Measurements from ENCODE around the gene FAM83G.
A peak's percentile ranks its signal among the peaks of the same experiment; 100 is the strongest.

The FAM83G gene

GRCh38 chr17:18964550-18964949 lies 40.0 kb downstream of the FAM83G start:
- Histone ChIP-seq H3K4me2 (ENCODE audit: low read length) (no peak overlapping the region), H4K5ac (ENCODE audit: low read length) (no peak overlapping the region), H4K8ac (ENCODE audit: low read depth, low read length) (no peak overlapping the region), H3K18ac (ENCODE audit: low read length) (no peak overlapping the region), H3K27me3 (ENCODE audit: insufficient read depth, low read length, poor library complexity) (no peaks in the 10 kb centered on the region), H2BK5ac (ENCODE audit: low read length) (no peak overlapping the region), H2BK120ac (ENCODE audit: low read depth, low read length) (no peak overlapping the region), H3K9ac (ENCODE audit: low read length) (no peak overlapping the region), H3K23ac (ENCODE audit: low read length) (no peak overlapping the region), H3K56ac (ENCODE audit: low read length) (no peak overlapping the region), H3K79me2 (ENCODE audit: control insufficient read depth, insufficient read depth, low read length) (no peaks in the 10 kb centered on the region), H3K4ac (ENCODE audit: low read depth, low read length) (no peak overlapping the region), H2BK15ac (replicated peaks; ENCODE audit: low read depth) (no peak overlapping the region), H2AK5ac (ENCODE audit: low read length) (no peak overlapping the region), H3K4me1 (ENCODE audit: control insufficient read depth, low read depth, low read length) (peaks cover 4% of the 10 kb centered on the region), H3K79me1 (ENCODE audit: low read length) (no peaks in the 10 kb centered on the region), H3K27ac (ENCODE audit: low read depth, low read length) (no peak overlapping the region), H3K4me3 (ENCODE audit: low read length) (no peak overlapping the region), H3K36me3 (ENCODE audit: control insufficient read depth, insufficient read depth, low read length) (no peaks in the 10 kb centered on the region)
- WGBS (ENCODE audit: extremely low coverage, insufficient coverage, low lambda C conversion rate), result no CpG with 5 or more reads among the region's 9 CpGs
- no peak for DNase-seq

GRCh38 chr17:18964018-18964351 lies 40.6 kb downstream of the FAM83G start:
- H2BK15ac ChIP-seq (replicated peaks; ENCODE audit: low read depth), result no peak overlapping the region
- no peaks in the 10 kb centered on the region for H3K79me2 ChIP-seq (ENCODE audit: control insufficient read depth, insufficient read depth, low read length)
- no peak overlapping the region for H3K4me2 ChIP-seq (ENCODE audit: low read length)
- H3K56ac ChIP-seq (ENCODE audit: low read length), result no peak overlapping the region
- no peak overlapping the region for H3K4ac ChIP-seq (ENCODE audit: low read depth, low read length)
- no peak overlapping the region for H3K18ac ChIP-seq (ENCODE audit: low read length)
- H4K8ac ChIP-seq (ENCODE audit: low read depth, low read length), result no peak overlapping the region
- no peaks in the 10 kb centered on the region for H3K27me3 ChIP-seq (ENCODE audit: insufficient read depth, low read length, poor library complexity)
- no peak overlapping the region for H3K9ac ChIP-seq (ENCODE audit: low read length)
- H2AK5ac ChIP-seq (ENCODE audit: low read length), result no peak overlapping the region
- no peak overlapping the region for H3K23ac ChIP-seq (ENCODE audit: low read length)
- H2BK120ac ChIP-seq (ENCODE audit: low read depth, low read length), result no peak overlapping the region
- no peaks in the 10 kb centered on the region for H3K79me1 ChIP-seq (ENCODE audit: low read length)
- H3K4me3 ChIP-seq (ENCODE audit: low read length), result no peak overlapping the region
- H3K27ac ChIP-seq (ENCODE audit: low read depth, low read length), result no peak overlapping the region
- no CpG with 5 or more reads among the region's 9 CpGs for WGBS (ENCODE audit: extremely low coverage, insufficient coverage, low lambda C conversion rate)
- H3K4me1 ChIP-seq (ENCODE audit: control insufficient read depth, low read depth, low read length), result no peaks in the 10 kb centered on the region
- no peak for DNase-seq
- no peaks in the 10 kb centered on the region for H3K36me3 ChIP-seq (ENCODE audit: control insufficient read depth, insufficient read depth, low read length)
- no peak overlapping the region for H2BK5ac ChIP-seq (ENCODE audit: low read length)
- no peak overlapping the region for H4K5ac ChIP-seq (ENCODE audit: low read length)

GRCh38 chr17:18963126-18964017 lies 41.2 kb downstream of the FAM83G start:
- H3K27ac ChIP-seq (ENCODE audit: low read depth, low read length), result no peak overlapping the region

GRCh38 chr17:18962494-18962815 lies 42.1 kb downstream of the FAM83G start:
- H3K36me3 ChIP-seq (ENCODE audit: control insufficient read depth, insufficient read depth, low read length), result no peaks in the 10 kb centered on the region
- H3K23ac ChIP-seq (ENCODE audit: low read length), result no peak overlapping the region
- H3K4me2 ChIP-seq (ENCODE audit: low read length), result no peak overlapping the region
- peak overlapping the region; percentile 46 for H3K56ac ChIP-seq (ENCODE audit: low read length)
- H4K8ac ChIP-seq (ENCODE audit: low read depth, low read length), result no peak overlapping the region
- no peaks in the 10 kb centered on the region for H3K79me1 ChIP-seq (ENCODE audit: low read length)
- H2BK15ac ChIP-seq (replicated peaks; ENCODE audit: low read depth), result no peak overlapping the region
- no peak overlapping the region for H3K4ac ChIP-seq (ENCODE audit: low read depth, low read length)
- H3K4me1 ChIP-seq (ENCODE audit: control insufficient read depth, low read depth, low read length), result no peaks in the 10 kb centered on the region
- H3K27me3 ChIP-seq (ENCODE audit: insufficient read depth, low read length, poor library complexity), result no peaks in the 10 kb centered on the region
- H2AK5ac ChIP-seq (ENCODE audit: low read length), result no peak overlapping the region
- no peak overlapping the region for H2BK120ac ChIP-seq (ENCODE audit: low read depth, low read length)
- DNase-seq, result no peak
- H3K79me2 ChIP-seq (ENCODE audit: control insufficient read depth, insufficient read depth, low read length), result no peaks in the 10 kb centered on the region
- H4K5ac ChIP-seq (ENCODE audit: low read length), result no peak overlapping the region
- H3K9ac ChIP-seq (ENCODE audit: low read length), result no peak overlapping the region
- no peak overlapping the region for H2BK5ac ChIP-seq (ENCODE audit: low read length)
- H3K4me3 ChIP-seq (ENCODE audit: low read length), result no peak overlapping the region
- no peak overlapping the region for H3K18ac ChIP-seq (ENCODE audit: low read length)
- no CpG with 5 or more reads among the region's 6 CpGs for WGBS (ENCODE audit: extremely low coverage, insufficient coverage, low lambda C conversion rate)
- H3K27ac ChIP-seq (ENCODE audit: low read depth, low read length), result no peak overlapping the region

More at GRCh38 chr17:18963126-18964017, 41.2 kb downstream of the FAM83G start:
- Histone ChIP-seq H3K4me3 (ENCODE audit: low read length) (no peak overlapping the region), H3K27me3 (ENCODE audit: insufficient read depth, low read length, poor library complexity) (no peaks in the 10 kb centered on the region), H3K79me2 (ENCODE audit: control insufficient read depth, insufficient read depth, low read length) (no peaks in the 10 kb centered on the region), H2BK5ac (ENCODE audit: low read length) (no peak overlapping the region), H3K56ac (ENCODE audit: low read length) (no peak overlapping the region), H4K8ac (ENCODE audit: low read depth, low read length) (no peak overlapping the region), H3K9ac (ENCODE audit: low read length) (no peak overlapping the region), H3K18ac (ENCODE audit: low read length) (no peak overlapping the region), H3K4ac (ENCODE audit: low read depth, low read length) (no peak overlapping the region), H2AK5ac (ENCODE audit: low read length) (no peak overlapping the region), H3K4me1 (ENCODE audit: control insufficient read depth, low read depth, low read length) (no peaks in the 10 kb centered on the region), H3K4me2 (ENCODE audit: low read length) (no peak overlapping the region), H4K5ac (ENCODE audit: low read length) (no peak overlapping the region), H2BK120ac (ENCODE audit: low read depth, low read length) (no peak overlapping the region), H3K79me1 (ENCODE audit: low read length) (no peaks in the 10 kb centered on the region), H2BK15ac (replicated peaks; ENCODE audit: low read depth) (no peak overlapping the region), H3K36me3 (ENCODE audit: control insufficient read depth, insufficient read depth, low read length) (no peaks in the 10 kb centered on the region), H3K23ac (ENCODE audit: low read length) (no peak overlapping the region)
- no CpG with 5 or more reads among the region's 23 CpGs for WGBS (ENCODE audit: extremely low coverage, insufficient coverage, low lambda C conversion rate)
- no peak for DNase-seq

- no peak overlapping the region for H3K27ac ChIP-seq (ENCODE audit: low read depth, low read length)
- no peak overlapping the region for H2AK5ac ChIP-seq (ENCODE audit: low read length)
- no peak overlapping the region for H3K4ac ChIP-seq (ENCODE audit: low read depth, low read length)
- peak overlapping the region; percentile 46 for H3K56ac ChIP-seq (ENCODE audit: low read length)
- no peak overlapping the region for H4K8ac ChIP-seq (ENCODE audit: low read depth, low read length)
- no peaks in the 10 kb centered on the region for H3K4me1 ChIP-seq (ENCODE audit: control insufficient read depth, low read depth, low read length)
- no peak overlapping the region for H3K23ac ChIP-seq (ENCODE audit: low read length)
- H4K5ac ChIP-seq (ENCODE audit: low read length), result no peak overlapping the region
- H3K9ac ChIP-seq (ENCODE audit: low read length), result no peak overlapping the region
- H3K4me3 ChIP-seq (ENCODE audit: low read length), result no peak overlapping the region
- no peaks in the 10 kb centered on the region for H3K27me3 ChIP-seq (ENCODE audit: insufficient read depth, low read length, poor library complexity)
- H3K36me3 ChIP-seq (ENCODE audit: control insufficient read depth, insufficient read depth, low read length), result no peaks in the 10 kb centered on the region
- no peak overlapping the region for H3K18ac ChIP-seq (ENCODE audit: low read length)
- no peaks in the 10 kb centered on the region for H3K79me2 ChIP-seq (ENCODE audit: control insufficient read depth, insufficient read depth, low read length)
- no peak overlapping the region for H3K4me2 ChIP-seq (ENCODE audit: low read length)
- DNase-seq, result peak; percentile 56
- H3K79me1 ChIP-seq (ENCODE audit: low read length), result no peaks in the 10 kb centered on the region
- H2BK5ac ChIP-seq (ENCODE audit: low read length), result no peak overlapping the region
- no CpG with 5 or more reads among the region's 16 CpGs for WGBS (ENCODE audit: extremely low coverage, insufficient coverage, low lambda C conversion rate)
- H2BK15ac ChIP-seq (replicated peaks; ENCODE audit: low read depth), result no peak overlapping the region
- no peak overlapping the region for H2BK120ac ChIP-seq (ENCODE audit: low read depth, low read length)
Measured at GRCh38 chr17:18961634-18962493, 42.7 kb downstream of the FAM83G start.
